Smooth muscle cell (in vitro differentiated cells): ENCODE results near the gene LMTK2. TPM values are rescaled to one million over a fixed set of nuclear protein-coding genes. Genes with fewer than 3 reads are reported as not detected.

Experiments
- DNase-seq: peaks from one replicate; lab custom pipeline; 2025; ENCODE audit not compliant: unreplicated experiment; lab: John Stamatoyannopoulos, UW
- H2AFZ ChIP-seq: fragments of 200-600 bp; sonication (generic); 2 replicates; pipeline ENCODE4 v1.6.0; 2016; ENCODE audit warnings: antibody characterized with exemption, low read depth, mild to moderate bottlenecking
- H3F3A ChIP-seq: fragments of 200-600 bp; sonication (generic); 2 replicates; pipeline ENCODE4 v1.6.0; 2017; ENCODE audit warnings: antibody characterized with exemption, low read depth
- H3K27ac ChIP-seq: fragments of 200-600 bp; sonication (generic); 2 replicates; pipeline ENCODE4 v1.5.1; 2016; ENCODE audit warnings: low read depth, mild to moderate bottlenecking
- H3K27me3 ChIP-seq: fragments of 200-600 bp; sonication (generic); 2 replicates; pipeline ENCODE4 v1.6.1; 2016; ENCODE audit warnings: low read depth, mild to moderate bottlenecking
- H3K36me3 ChIP-seq: fragments of 200-600 bp; sonication (generic); 2 replicates; pipeline ENCODE4 v1.5.1; 2016; ENCODE audit warnings: low read depth
- H3K4me1 ChIP-seq: fragments of 200-600 bp; sonication (generic); 2 replicates; pipeline ENCODE4 v1.5.1; 2016; ENCODE audit warnings: low read depth
- H3K4me2 ChIP-seq: fragments of 200-600 bp; sonication (generic); 2 replicates; pipeline ENCODE4 v1.6.0; 2016; ENCODE audit warnings: mild to moderate bottlenecking
- H3K4me3 ChIP-seq: fragments of 200-600 bp; sonication (generic); 2 replicates; pipeline ENCODE4 v1.5.1; 2016; ENCODE audit warnings: mild to moderate bottlenecking
- H3K79me2 ChIP-seq: fragments of 200-600 bp; sonication (generic); 2 replicates; pipeline ENCODE4 v1.6.0; 2016; ENCODE audit warnings: low read depth, mild to moderate bottlenecking
- H3K9ac ChIP-seq: fragments of 200-600 bp; sonication (generic); 2 replicates; pipeline ENCODE4 v1.6.0; 2016; ENCODE audit warnings: low read depth
- H3K9me3 ChIP-seq: fragments of 200-600 bp; sonication (generic); replicated peaks from 2 replicates; pipeline ENCODE4 v1.5.1; 2016; ENCODE audit warnings: low read depth
- H4K20me1 ChIP-seq: fragments of 200-600 bp; sonication (generic); 2 replicates; pipeline ENCODE4 v1.6.0; 2016; ENCODE audit warnings: low read depth
- CTCF ChIP-seq: fragments of 200-600 bp; sonication (generic); IDR thresholded peaks from 2 replicates; pipeline ENCODE4 v1.5.1; 2017; ENCODE audit warnings: borderline replicate concordance, mild to moderate bottlenecking, antibody characterized with exemption; ENCODE audit not compliant: insufficient read depth, poor library complexity, severe bottlenecking
- WGBS: methylation state at CpG from one replicate; pipeline ENCODE4 v1.1.7; 2016; ENCODE audit warnings: low lambda C conversion rate; 5-methylcytosine and 5-hydroxymethylcytosine counted together
- polyA plus RNA-seq: library from polyadenylated mRNA; unstranded; fragments of >200 nt; fragmentation: Nextera tagmentation; extraction: Ambion mirVana; gene quantifications from 2 replicates; pipeline ENCODE4 v1.2.1, GENCODE V29; 2016
- total RNA-seq: library from RNA; depleted of rRNA; stranded (reverse); fragments of >200 nt; gene quantifications from 2 replicates; pipeline ENCODE4 v1.2.3, GENCODE V29; 2014

LMTK2 gene
- total and polyA plus RNA-seq, 2 experiments from 2014 or later: 3.0 to 8.7 TPM

DNA sequence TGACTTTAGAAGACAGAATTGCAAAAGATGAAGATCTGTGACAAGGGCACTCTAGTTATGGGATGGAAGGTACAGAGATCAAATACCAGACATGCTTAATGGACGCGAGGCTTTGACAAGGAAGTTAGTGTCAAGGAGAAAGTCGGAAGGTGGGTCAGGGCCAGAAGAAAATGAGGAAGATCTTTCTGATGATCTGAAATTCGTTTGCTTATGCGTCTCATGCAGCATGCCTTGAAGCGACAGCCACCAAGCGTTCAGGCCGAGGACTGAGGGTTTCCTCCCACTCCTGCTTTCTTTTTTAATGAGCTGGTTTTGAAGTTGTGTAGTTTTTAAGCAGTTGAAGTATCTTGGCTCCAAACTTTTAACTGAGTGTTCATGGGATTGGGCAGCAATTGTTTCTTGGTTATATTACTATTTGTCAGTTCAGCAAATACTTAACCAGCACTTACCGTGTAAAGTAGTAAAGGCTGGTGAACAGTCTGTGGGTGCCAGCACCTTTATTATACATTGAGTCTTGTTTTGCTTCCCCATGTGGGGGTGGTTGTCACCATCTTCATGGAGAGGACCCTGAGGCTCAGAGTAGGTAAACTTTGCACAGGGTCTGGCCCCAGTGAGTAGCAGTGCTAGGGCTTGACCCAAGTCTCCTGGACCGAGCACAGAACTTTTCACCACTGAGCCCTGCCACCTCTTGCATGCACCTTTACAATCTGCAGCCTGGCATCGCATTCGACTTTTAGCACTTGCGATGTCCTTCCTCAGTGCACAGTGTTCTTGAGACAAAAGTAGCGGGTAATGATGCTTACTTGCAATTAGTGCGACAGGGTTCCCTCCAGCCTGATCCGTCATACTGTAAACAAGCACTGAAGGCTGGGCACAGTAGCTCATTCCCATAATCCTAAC lies 90.3 kb downstream of the LMTK2 start:
- H3K36me3 ChIP-seq: no peaks in the 10 kb centered on the region
- no peak overlapping the region for H3K4me3 ChIP-seq
- H3K27ac ChIP-seq: no peak overlapping the region
- no peaks in the 10 kb centered on the region for H3K27me3 ChIP-seq
- H3K4me1 ChIP-seq: no peaks in the 10 kb centered on the region
- no peak overlapping the region for H2AFZ ChIP-seq
- 93% methylated on average over 16 of the region's 16 CpGs for WGBS
- TF ChIP-seq CTCF: no peak
- DNase-seq: no peak
- H3K9ac ChIP-seq: no peak overlapping the region
- no peaks in the 10 kb centered on the region for H3F3A ChIP-seq
- H3K79me2 ChIP-seq: no peaks in the 10 kb centered on the region
- H4K20me1 ChIP-seq: peaks cover 3% of the 10 kb centered on the region
- H3K9me3 ChIP-seq: no peaks in the 10 kb centered on the region
- no peak overlapping the region for H3K4me2 ChIP-seq

GRCh38 chr7:98199131-98199530 lies 92.5 kb downstream of the LMTK2 start:
- Histone ChIP-seq H4K20me1 (peaks cover 6% of the 10 kb centered on the region), H2AFZ (no peak overlapping the region), H3K9ac (no peak overlapping the region), H3F3A (no peaks in the 10 kb centered on the region), H3K27ac (no peak overlapping the region), H3K27me3 (no peaks in the 10 kb centered on the region), H3K36me3 (no peaks in the 10 kb centered on the region), H3K4me3 (no peak overlapping the region), H3K4me2 (no peak overlapping the region), H3K4me1 (no peaks in the 10 kb centered on the region), H3K79me2 (no peaks in the 10 kb centered on the region), H3K9me3 (no peaks in the 10 kb centered on the region)
- no peak for TF ChIP-seq CTCF
- no peak for DNase-seq
- 86% methylated on average over 5 of the region's 5 CpGs for WGBS

DNA sequence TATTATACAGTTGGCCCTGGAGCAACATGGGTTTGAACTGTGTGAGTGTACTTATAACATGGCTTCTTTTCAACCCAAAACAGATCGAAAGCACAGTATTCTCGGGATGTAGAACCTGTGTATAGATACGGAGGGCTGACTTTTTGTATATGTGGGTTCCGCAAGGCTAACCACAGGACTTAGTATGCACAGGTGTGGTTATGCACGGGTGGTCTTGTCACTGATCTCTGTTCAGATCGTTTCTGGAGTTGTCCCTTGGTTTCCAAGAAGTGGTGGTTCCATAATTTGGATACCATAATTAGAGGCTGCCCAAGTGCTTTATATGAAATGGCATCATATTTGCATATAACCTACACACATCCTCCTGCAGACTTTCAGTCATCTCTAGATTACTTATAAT lies 93.7 kb downstream of the LMTK2 start:
- no peak for TF ChIP-seq CTCF
- Histone ChIP-seq H3K36me3 (no peaks in the 10 kb centered on the region), H3K27ac (no peak overlapping the region), H3K4me3 (no peak overlapping the region), H3K4me1 (no peaks in the 10 kb centered on the region), H3K9ac (no peak overlapping the region), H3K79me2 (no peaks in the 10 kb centered on the region), H3K27me3 (no peaks in the 10 kb centered on the region), H3K4me2 (no peak overlapping the region), H4K20me1 (peaks cover 6% of the 10 kb centered on the region), H2AFZ (no peak overlapping the region), H3F3A (no peaks in the 10 kb centered on the region), H3K9me3 (no peaks in the 10 kb centered on the region)
- no peak for DNase-seq
- 93% methylated on average over 6 of the region's 6 CpGs for WGBS
